ENCODE data around the gene RIT1. TPM values are rescaled to one million over a fixed set of nuclear protein-coding genes. Genes with fewer than 3 reads are reported as not detected.

The RIT1 gene
- total RNA-seq, 4 donors from 2014 or later, result 13.6 to 31.1 (median 17.4) TPM

DNA sequence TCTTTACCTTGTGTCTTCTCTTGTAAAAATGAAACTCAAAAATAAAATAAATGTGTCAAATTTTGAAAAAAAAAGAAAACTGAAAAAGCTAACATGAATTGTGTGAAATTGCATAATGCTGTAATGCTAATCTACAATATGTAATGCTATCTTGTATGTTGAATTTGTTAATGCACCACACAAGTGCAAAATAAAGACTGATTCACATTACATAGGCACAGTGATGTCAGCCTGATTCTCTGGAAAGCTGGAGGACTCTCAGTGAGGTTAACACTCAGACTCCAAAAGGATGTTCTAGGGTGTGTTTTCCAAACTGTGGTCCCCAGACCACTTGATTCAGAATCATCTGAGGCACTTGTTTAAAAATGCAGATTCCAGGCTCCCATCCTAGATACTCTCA is 26.2 kb downstream of the RIT1 start:
- no peak overlapping the region for H3K27ac ChIP-seq
- DNase-seq, result no peak
- H3K9me3 ChIP-seq, result no peaks in the 10 kb centered on the region
- H3K4me3 ChIP-seq, result no peak overlapping the region
- H3K4me1 ChIP-seq, result peaks cover 0 to 14% (median 0%) of the 10 kb centered on the region in 4 donors
- no peaks in the 10 kb centered on the region for H3K27me3 ChIP-seq
- no peaks in the 10 kb centered on the region for H3K36me3 ChIP-seq
- no peak for TF ChIP-seq POLR2A (IDR thresholded peaks at IDR 0.05)
- TF ChIP-seq, protein P1, sequence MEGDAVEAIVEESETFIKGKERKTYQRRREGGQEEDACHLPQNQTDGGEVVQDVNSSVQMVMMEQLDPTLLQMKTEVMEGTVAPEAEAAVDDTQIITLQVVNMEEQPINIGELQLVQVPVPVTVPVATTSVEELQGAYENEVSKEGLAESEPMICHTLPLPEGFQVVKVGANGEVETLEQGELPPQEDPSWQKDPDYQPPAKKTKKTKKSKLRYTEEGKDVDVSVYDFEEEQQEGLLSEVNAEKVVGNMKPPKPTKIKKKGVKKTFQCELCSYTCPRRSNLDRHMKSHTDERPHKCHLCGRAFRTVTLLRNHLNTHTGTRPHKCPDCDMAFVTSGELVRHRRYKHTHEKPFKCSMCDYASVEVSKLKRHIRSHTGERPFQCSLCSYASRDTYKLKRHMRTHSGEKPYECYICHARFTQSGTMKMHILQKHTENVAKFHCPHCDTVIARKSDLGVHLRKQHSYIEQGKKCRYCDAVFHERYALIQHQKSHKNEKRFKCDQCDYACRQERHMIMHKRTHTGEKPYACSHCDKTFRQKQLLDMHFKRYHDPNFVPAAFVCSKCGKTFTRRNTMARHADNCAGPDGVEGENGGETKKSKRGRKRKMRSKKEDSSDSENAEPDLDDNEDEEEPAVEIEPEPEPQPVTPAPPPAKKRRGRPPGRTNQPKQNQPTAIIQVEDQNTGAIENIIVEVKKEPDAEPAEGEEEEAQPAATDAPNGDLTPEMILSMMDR (IDR thresholded peaks at IDR 0.05), result no peak

DNA sequence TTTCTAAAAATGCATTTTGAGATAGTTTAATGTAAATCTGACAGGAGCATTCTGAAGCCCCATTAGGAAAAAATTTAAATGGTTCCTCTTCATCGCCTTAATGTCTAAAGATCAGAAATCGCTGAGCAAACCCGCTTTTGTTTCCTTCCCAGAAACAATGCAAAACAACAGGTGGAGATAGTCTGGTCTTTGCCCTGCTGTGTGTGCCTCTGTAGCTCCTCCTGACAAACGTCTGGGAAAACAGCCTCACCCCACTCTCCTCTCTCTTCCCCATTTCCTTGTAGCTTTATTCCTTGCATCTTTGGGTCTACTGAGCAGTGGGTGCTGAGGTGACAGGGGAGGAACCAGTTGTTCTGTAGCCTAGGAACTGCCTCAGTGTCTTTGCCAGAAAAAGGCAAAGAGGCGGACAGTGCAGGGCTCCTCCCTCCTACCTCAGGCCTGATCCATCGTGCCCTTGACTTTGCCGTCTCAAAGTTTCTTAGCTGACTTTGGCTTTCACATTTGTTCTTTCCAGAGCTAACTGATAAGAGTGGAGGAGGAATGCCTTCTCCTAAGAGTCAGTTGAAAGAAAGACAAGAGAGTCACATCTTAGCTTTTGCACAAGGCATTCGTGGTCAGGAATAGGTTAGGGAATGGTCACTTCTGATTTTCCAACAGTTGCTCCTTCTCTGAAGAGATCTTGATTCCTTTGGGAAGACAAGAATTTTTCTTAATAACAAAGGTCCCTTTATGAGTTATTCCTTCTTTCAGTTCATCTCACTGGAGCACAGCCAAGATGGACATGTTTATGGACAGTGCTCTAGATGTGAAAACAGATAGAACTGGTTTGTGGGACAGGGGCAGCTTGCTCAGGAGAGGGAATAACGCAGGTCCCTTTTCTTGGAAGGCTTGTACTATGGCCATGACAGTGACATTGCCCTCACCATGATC is 26.9 kb downstream of the RIT1 start:
- Histone ChIP-seq H3K27me3 (no peaks in the 10 kb centered on the region), H3K9me3 (no peaks in the 10 kb centered on the region), H3K4me1 (peaks cover 0 to 14% (median 0%) of the 10 kb centered on the region in 4 donors), H3K27ac (peak overlapping the region in 3 of 4 donors; percentile 16 to 38 (median 38)), H3K36me3 (no peaks in the 10 kb centered on the region), H3K4me3 (no peak overlapping the region)
- no peak for DNase-seq
- no peak for TF ChIP-seq POLR2A (IDR thresholded peaks at IDR 0.05)
- TF ChIP-seq, protein P1 (IDR thresholded peaks at IDR 0.05), result no peak

GRCh38 chr1:155882766-155883165 is 28.4 kb downstream of the RIT1 start:
- TF ChIP-seq, protein P1 (IDR thresholded peaks at IDR 0.05), result no peak
- no peak for TF ChIP-seq POLR2A (IDR thresholded peaks at IDR 0.05)
- no peak for DNase-seq
- no peak overlapping the region for H3K27ac ChIP-seq
- H3K4me3 ChIP-seq, result no peak overlapping the region
- no peaks in the 10 kb centered on the region for H3K36me3 ChIP-seq
- no peaks in the 10 kb centered on the region for H3K27me3 ChIP-seq
- H3K4me1 ChIP-seq, result peaks cover 0 to 14% (median 0%) of the 10 kb centered on the region in 4 donors
- H3K9me3 ChIP-seq, result no peaks in the 10 kb centered on the region

GRCh38 chr1:155882235-155882634 is 28.9 kb downstream of the RIT1 start:
- no peaks in the 10 kb centered on the region for H3K36me3 ChIP-seq
- peaks cover 0 to 14% (median 0%) of the 10 kb centered on the region in 4 donors for H3K4me1 ChIP-seq
- no peak for DNase-seq
- H3K4me3 ChIP-seq, result no peak overlapping the region
- no peak overlapping the region for H3K27ac ChIP-seq
- no peak for TF ChIP-seq POLR2A (IDR thresholded peaks at IDR 0.05)
- TF ChIP-seq, protein P1 (IDR thresholded peaks at IDR 0.05), result no peak
- no peaks in the 10 kb centered on the region for H3K9me3 ChIP-seq
- H3K27me3 ChIP-seq, result no peaks in the 10 kb centered on the region

GRCh38 chr1:155880950-155881349 is 30.2 kb downstream of the RIT1 start:
- H3K36me3 ChIP-seq, result no peaks in the 10 kb centered on the region
- no peak for DNase-seq
- no peaks in the 10 kb centered on the region for H3K27me3 ChIP-seq
- no peak for TF ChIP-seq POLR2A (IDR thresholded peaks at IDR 0.05)
- TF ChIP-seq, protein P1 (IDR thresholded peaks at IDR 0.05), result no peak
- H3K27ac ChIP-seq, result no peak overlapping the region
- no peaks in the 10 kb centered on the region for H3K9me3 ChIP-seq
- no peak overlapping the region for H3K4me3 ChIP-seq
- H3K4me1 ChIP-seq, result peaks cover 0 to 14% (median 0%) of the 10 kb centered on the region in 4 donors

Data from Peyer's patch (tissue), 4 donors.